Measurements from ENCODE around the gene CRB2. TPM values are rescaled to one million over a fixed set of nuclear protein-coding genes. Genes with fewer than 3 reads are reported as not detected.

CRB2 gene
- total RNA-seq, 1 donor from 2014 or later, result not detected

GRCh38 chr9:123361086-123361730 lies 5.2 kb downstream of the CRB2 start:
- TF ChIP-seq CTCF (IDR thresholded peaks at IDR 0.05; ENCODE audit: insufficient read depth, low read length, severe bottlenecking), result no peak
- FAIRE-seq (no peak), DNase-seq (ENCODE audit: low read depth) (no peak)
- H3K27me3 ChIP-seq (ENCODE audit: control insufficient read depth, insufficient read depth, low read length), result no peaks in the 10 kb centered on the region
- no peak overlapping the region for H3K4me3 ChIP-seq (ENCODE audit: low read depth, low read length)
- no peaks in the 10 kb centered on the region for H3K36me3 ChIP-seq (ENCODE audit: control insufficient read depth, insufficient read depth, low read length)

- H3K4me3 ChIP-seq (ENCODE audit: low read depth, low read length), result no peak overlapping the region
- no peak for TF ChIP-seq CTCF (IDR thresholded peaks at IDR 0.05; ENCODE audit: insufficient read depth, low read length, severe bottlenecking)
- no peaks in the 10 kb centered on the region for H3K36me3 ChIP-seq (ENCODE audit: control insufficient read depth, insufficient read depth, low read length)
- DNase-seq (ENCODE audit: low read depth) (no peak), FAIRE-seq (no peak)
- H3K27me3 ChIP-seq (ENCODE audit: control insufficient read depth, insufficient read depth, low read length), result no peaks in the 10 kb centered on the region
Measured at GRCh38 chr9:123361731-123362510, 5.9 kb downstream of the CRB2 start.

- TF ChIP-seq CTCF (IDR thresholded peaks at IDR 0.05; ENCODE audit: insufficient read depth, low read length, severe bottlenecking), result no peak
- no peaks in the 10 kb centered on the region for H3K27me3 ChIP-seq (ENCODE audit: control insufficient read depth, insufficient read depth, low read length)
- H3K36me3 ChIP-seq (ENCODE audit: control insufficient read depth, insufficient read depth, low read length), result no peaks in the 10 kb centered on the region
- FAIRE-seq, result no peak
- no peak overlapping the region for H3K4me3 ChIP-seq (ENCODE audit: low read depth, low read length)
- DNase-seq (ENCODE audit: low read depth), result no peak
Measured at GRCh38 chr9:123362856-123363255, 6.9 kb downstream of the CRB2 start.

- DNase-seq (ENCODE audit: low read depth), result no peak
- H3K27me3 ChIP-seq (ENCODE audit: control insufficient read depth, insufficient read depth, low read length), result no peaks in the 10 kb centered on the region
- TF ChIP-seq CTCF (IDR thresholded peaks at IDR 0.05; ENCODE audit: insufficient read depth, low read length, severe bottlenecking), result no peak
- H3K36me3 ChIP-seq (ENCODE audit: control insufficient read depth, insufficient read depth, low read length), result no peaks in the 10 kb centered on the region
- no peak overlapping the region for H3K4me3 ChIP-seq (ENCODE audit: low read depth, low read length)
- FAIRE-seq, result no peak
Measured at GRCh38 chr9:123364241-123364824, 8.3 kb downstream of the CRB2 start.

GRCh38 chr9:123365287-123365880 lies 9.4 kb downstream of the CRB2 start:
- TF ChIP-seq CTCF (IDR thresholded peaks at IDR 0.05; ENCODE audit: insufficient read depth, low read length, severe bottlenecking), result peak; percentile 22
- Histone ChIP-seq H3K36me3 (ENCODE audit: control insufficient read depth, insufficient read depth, low read length) (no peaks in the 10 kb centered on the region), H3K4me3 (ENCODE audit: low read depth, low read length) (no peak overlapping the region), H3K27me3 (ENCODE audit: control insufficient read depth, insufficient read depth, low read length) (no peaks in the 10 kb centered on the region)
- no peak for DNase-seq (ENCODE audit: low read depth)
- no peak for FAIRE-seq
